Right atrium auricular region (tissue), 2 donors: ENCODE data around the gene CMTM8. TPM values are rescaled to one million over a fixed set of nuclear protein-coding genes. Genes with fewer than 3 reads are reported as not detected.

Experiments
- DNase-seq: peaks from one replicate; pipeline ENCODE4 v3.0.0-alpha.2; 2019; ENCODE audit warnings: low spot score
- H3K27ac ChIP-seq, 2 donors: fragments of 200-600 bp; sonication (generic); 1 replicate in 1 of 2; 2 replicates in 1 of 2; pipeline ENCODE4 v1.5.1; 2016 to 2019
- H3K27me3 ChIP-seq, 2 donors: fragments of 200-600 bp; sonication (generic); one replicate each; pipeline versions ENCODE4 v1.5.1 to v1.6.0; 2017 to 2019
- H3K36me3 ChIP-seq: fragments of 200-600 bp; sonication (generic); one replicate; pipeline ENCODE4 v1.5.1; 2016
- H3K4me1 ChIP-seq, 2 donors: fragments of 200-600 bp; sonication (generic); one replicate each; pipeline versions ENCODE4 v1.5.1 to v1.6.0; 2017 to 2019
- H3K4me3 ChIP-seq, 2 donors: fragments of 200-600 bp; sonication (generic); 1 replicate in 1 of 2; 2 replicates in 1 of 2; pipeline ENCODE4 v1.5.1; 2017 to 2019; ENCODE audit warnings: mild to moderate bottlenecking in 1 of 2, moderate library complexity in 1 of 2
- H3K9me3 ChIP-seq, 2 donors: fragments of 200-600 bp; sonication (generic); one replicate each; pipeline ENCODE4 v1.5.1; 2019
- CTCF ChIP-seq, 2 donors: fragments of 200-600 bp; sonication (generic); IDR thresholded peaks; one replicate each; pipeline ENCODE4 v1.5.1; 2019; ENCODE audit warnings: antibody characterized with exemption in 2 of 2
- total RNA-seq, 2 donors: library from RNA; depleted of rRNA; stranded (reverse); fragments of >200 nt; gene quantifications; one replicate each; pipeline ENCODE4 v1.1.0, GENCODE V29; 2016

Gene CMTM8
- total RNA-seq, 2 donors from 2014 or later = 3.1 to 7.1 TPM

- Histone ChIP-seq H3K27ac (no peak overlapping the region), H3K36me3 (no peaks in the 10 kb centered on the region), H3K27me3 (no peaks in the 10 kb centered on the region), H3K4me1 (no peaks in the 10 kb centered on the region), H3K9me3 (no peaks in the 10 kb centered on the region), H3K4me3 (no peak overlapping the region)
- TF ChIP-seq CTCF (IDR thresholded peaks at IDR 0.05) = no peak
- DNase-seq = no peak
Measured at GRCh38 chr3:32290619-32291018, 52.1 kb downstream of the CMTM8 start.

- Histone ChIP-seq H3K4me3 (no peak overlapping the region), H3K36me3 (no peaks in the 10 kb centered on the region), H3K27me3 (no peaks in the 10 kb centered on the region), H3K9me3 (no peaks in the 10 kb centered on the region), H3K27ac (no peak overlapping the region), H3K4me1 (no peaks in the 10 kb centered on the region)
- TF ChIP-seq CTCF (IDR thresholded peaks at IDR 0.05) = no peak
- no peak for DNase-seq
Measured at GRCh38 chr3:32292085-32292796, 53.8 kb downstream of the CMTM8 start.

- Histone ChIP-seq H3K4me3 (no peak overlapping the region), H3K4me1 (no peaks in the 10 kb centered on the region), H3K36me3 (no peaks in the 10 kb centered on the region), H3K27me3 (no peaks in the 10 kb centered on the region), H3K9me3 (no peaks in the 10 kb centered on the region), H3K27ac (no peak overlapping the region)
- no peak for DNase-seq
- TF ChIP-seq CTCF (IDR thresholded peaks at IDR 0.05) = no peak
Measured at GRCh38 chr3:32293903-32294302, 55.4 kb downstream of the CMTM8 start.

- no peaks in the 10 kb centered on the region for H3K36me3 ChIP-seq
- DNase-seq = peak; percentile 71
- H3K9me3 ChIP-seq = no peaks in the 10 kb centered on the region
- H3K4me1 ChIP-seq = no peaks in the 10 kb centered on the region
- no peak overlapping the region for H3K27ac ChIP-seq
- H3K27me3 ChIP-seq = no peaks in the 10 kb centered on the region
- no peak overlapping the region for H3K4me3 ChIP-seq
- peak; percentile 81 to 94 for TF ChIP-seq CTCF (IDR thresholded peaks at IDR 0.05)
Measured at GRCh38 chr3:32296251-32297204, 58.0 kb downstream of the CMTM8 start.

GRCh38 chr3:32297366-32297765, 58.9 kb downstream of the CMTM8 start:
- DNase-seq = no peak
- Histone ChIP-seq H3K27ac (no peak overlapping the region), H3K36me3 (no peaks in the 10 kb centered on the region), H3K9me3 (no peaks in the 10 kb centered on the region), H3K4me3 (no peak overlapping the region), H3K27me3 (no peaks in the 10 kb centered on the region), H3K4me1 (peaks cover 0 to 1% of the 10 kb centered on the region in 2 donors)
- no peak for TF ChIP-seq CTCF (IDR thresholded peaks at IDR 0.05)
